ENCODE results near the gene CHST8.

The CHST8 gene

GRCh38 chr19:33749016-33749415 lies 127.3 kb downstream of the CHST8 start:
- DNase-seq = no peak

- no peak for DNase-seq
These were observed 127.9 kb downstream of the CHST8 start for GRCh38 chr19:33749619-33750175.

- DNase-seq = no peak
These were observed 129.1 kb downstream of the CHST8 start for GRCh38 chr19:33750587-33751435.

GRCh38 chr19:33751436-33751770 lies 129.7 kb downstream of the CHST8 start:
- DNase-seq = no peak

GRCh38 chr19:33752018-33752800 lies 130.5 kb downstream of the CHST8 start:
- DNase-seq = no peak

- DNase-seq = no peak
These were observed 131.2 kb downstream of the CHST8 start for GRCh38 chr19:33752945-33753344.

- no peak for DNase-seq
These were observed 132.6 kb downstream of the CHST8 start for GRCh38 chr19:33754361-33754760.

GRCh38 chr19:33755099-33756035 lies 133.6 kb downstream of the CHST8 start:
- no peak for DNase-seq

- DNase-seq = no peak
These were observed 134.4 kb downstream of the CHST8 start for GRCh38 chr19:33756177-33756576.

GRCh38 chr19:33758541-33759013 lies 136.8 kb downstream of the CHST8 start:
- no peak for DNase-seq

GRCh38 chr19:33759356-33759755 lies 137.6 kb downstream of the CHST8 start:
- DNase-seq = no peak

GRCh38 chr19:33763633-33764371 lies 142.0 kb downstream of the CHST8 start:
- DNase-seq = no peak

- no peak for DNase-seq
These were observed 144.9 kb downstream of the CHST8 start for GRCh38 chr19:33766623-33767022.

- no peak for DNase-seq
These were observed 146.2 kb downstream of the CHST8 start for GRCh38 chr19:33767898-33768413.

- DNase-seq = no peak
These were observed 147.5 kb downstream of the CHST8 start for GRCh38 chr19:33769208-33769607.

GRCh38 chr19:33770107-33770506 lies 148.4 kb downstream of the CHST8 start:
- DNase-seq = no peak

GRCh38 chr19:33771384-33772101 lies 149.8 kb downstream of the CHST8 start:
- peak; percentile 75 for DNase-seq

- DNase-seq = no peak
These were observed 150.5 kb downstream of the CHST8 start for GRCh38 chr19:33772102-33772857.

- no peak for DNase-seq
These were observed 151.1 kb downstream of the CHST8 start for GRCh38 chr19:33772858-33773180.
